ENCODE results near the gene SHANK3. TPM values are rescaled to one million over a fixed set of nuclear protein-coding genes. Genes with fewer than 3 reads are reported as not detected.

Gene SHANK3
- total RNA-seq, 2 donors from 2014 or later = 8.2 to 12.3 TPM

DNA sequence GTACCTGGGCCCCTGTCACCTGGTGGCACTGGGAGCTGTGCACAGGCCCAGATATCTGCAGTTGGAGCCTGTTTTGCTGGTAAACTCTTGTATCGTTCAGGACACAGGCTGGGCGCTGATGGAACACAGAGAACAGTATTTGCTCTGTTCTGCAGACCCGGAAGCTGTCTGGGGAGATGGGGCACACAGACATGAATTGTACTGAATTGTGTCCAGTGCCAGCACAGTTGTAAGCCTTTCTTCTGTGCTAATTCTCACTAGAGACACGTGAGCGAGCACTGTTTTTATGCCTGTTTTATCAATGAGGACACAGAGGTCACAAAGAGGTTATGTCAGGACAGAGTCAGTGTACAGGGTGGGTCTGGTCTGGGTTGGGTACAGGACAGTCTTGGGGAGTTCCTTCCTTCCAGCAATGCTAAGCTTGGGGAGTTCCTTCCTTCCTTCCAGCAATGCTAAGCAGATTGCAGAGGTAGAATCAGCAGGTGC, 41.0 kb downstream of the SHANK3 start:
- H3K27me3 ChIP-seq = no peaks in the 10 kb centered on the region
- no peaks in the 10 kb centered on the region for H3K9me3 ChIP-seq
- no peak overlapping the region for H3K4me3 ChIP-seq
- no peak for DNase-seq (ENCODE audit: low spot score)
- H3K4me1 ChIP-seq = peaks cover 0 to 24% of the 10 kb centered on the region in 2 donors
- no peak overlapping the region for H3K27ac ChIP-seq
- TF ChIP-seq, protein P1, sequence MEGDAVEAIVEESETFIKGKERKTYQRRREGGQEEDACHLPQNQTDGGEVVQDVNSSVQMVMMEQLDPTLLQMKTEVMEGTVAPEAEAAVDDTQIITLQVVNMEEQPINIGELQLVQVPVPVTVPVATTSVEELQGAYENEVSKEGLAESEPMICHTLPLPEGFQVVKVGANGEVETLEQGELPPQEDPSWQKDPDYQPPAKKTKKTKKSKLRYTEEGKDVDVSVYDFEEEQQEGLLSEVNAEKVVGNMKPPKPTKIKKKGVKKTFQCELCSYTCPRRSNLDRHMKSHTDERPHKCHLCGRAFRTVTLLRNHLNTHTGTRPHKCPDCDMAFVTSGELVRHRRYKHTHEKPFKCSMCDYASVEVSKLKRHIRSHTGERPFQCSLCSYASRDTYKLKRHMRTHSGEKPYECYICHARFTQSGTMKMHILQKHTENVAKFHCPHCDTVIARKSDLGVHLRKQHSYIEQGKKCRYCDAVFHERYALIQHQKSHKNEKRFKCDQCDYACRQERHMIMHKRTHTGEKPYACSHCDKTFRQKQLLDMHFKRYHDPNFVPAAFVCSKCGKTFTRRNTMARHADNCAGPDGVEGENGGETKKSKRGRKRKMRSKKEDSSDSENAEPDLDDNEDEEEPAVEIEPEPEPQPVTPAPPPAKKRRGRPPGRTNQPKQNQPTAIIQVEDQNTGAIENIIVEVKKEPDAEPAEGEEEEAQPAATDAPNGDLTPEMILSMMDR (IDR thresholded peaks at IDR 0.05) = no peak
- H3K36me3 ChIP-seq = peaks cover 5% of the 10 kb centered on the region

DNA sequence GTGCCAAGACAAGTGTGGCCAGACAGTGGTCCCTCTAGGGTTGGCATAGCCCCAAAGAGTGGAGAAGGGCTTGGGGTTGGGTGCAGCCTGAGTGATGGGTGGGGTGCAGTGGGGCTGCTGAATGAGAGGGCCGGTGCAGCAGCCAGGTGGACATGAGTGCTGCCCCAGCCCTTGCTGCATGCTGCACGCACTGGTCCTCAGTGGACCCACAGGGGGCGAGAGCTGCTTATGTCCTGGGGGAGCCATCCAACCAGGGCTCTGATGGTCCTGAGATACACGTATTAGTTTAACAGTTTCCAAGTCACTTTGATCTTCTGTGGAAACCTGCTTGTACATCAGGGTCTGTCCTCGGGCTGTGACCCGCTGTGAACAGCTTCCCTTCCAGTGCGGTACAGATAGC, 41.5 kb downstream of the SHANK3 start:
- DNase-seq (ENCODE audit: low spot score) = no peak
- no peak overlapping the region for H3K27ac ChIP-seq
- H3K4me3 ChIP-seq = no peak overlapping the region
- TF ChIP-seq, protein P1 (IDR thresholded peaks at IDR 0.05) = no peak
- H3K27me3 ChIP-seq = no peaks in the 10 kb centered on the region
- peaks cover 5% of the 10 kb centered on the region for H3K36me3 ChIP-seq
- peaks cover 0 to 24% of the 10 kb centered on the region in 2 donors for H3K4me1 ChIP-seq
- no peaks in the 10 kb centered on the region for H3K9me3 ChIP-seq

DNA sequence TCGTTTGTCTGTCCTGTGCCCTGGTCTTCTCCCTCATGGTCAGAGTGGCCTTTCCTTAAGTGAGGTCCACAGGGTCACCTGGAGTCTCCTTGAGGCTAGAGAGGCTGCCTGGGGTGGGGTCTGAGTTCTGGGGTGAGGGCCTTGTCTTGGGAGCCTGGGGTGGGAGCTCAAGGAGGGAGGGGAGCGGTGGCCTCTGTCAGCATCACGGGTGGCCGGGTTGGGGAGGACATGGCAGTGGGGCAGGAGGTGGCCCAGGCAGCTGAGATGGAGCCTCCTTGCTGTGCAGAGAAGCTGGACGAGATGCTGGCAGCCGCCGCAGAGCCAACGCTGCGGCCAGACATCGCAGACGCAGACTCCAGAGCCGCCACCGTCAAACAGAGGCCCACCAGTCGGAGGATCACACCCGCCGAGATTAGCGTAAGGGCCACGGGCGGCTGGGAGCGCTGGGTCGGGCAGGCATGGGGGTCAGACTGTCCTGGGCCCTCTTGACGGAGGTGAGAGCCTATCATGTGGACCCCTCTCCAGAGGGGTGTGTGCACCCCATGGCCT, 42.1 kb downstream of the SHANK3 start:
- H3K4me3 ChIP-seq = no peak overlapping the region
- no peak for DNase-seq (ENCODE audit: low spot score)

DNA sequence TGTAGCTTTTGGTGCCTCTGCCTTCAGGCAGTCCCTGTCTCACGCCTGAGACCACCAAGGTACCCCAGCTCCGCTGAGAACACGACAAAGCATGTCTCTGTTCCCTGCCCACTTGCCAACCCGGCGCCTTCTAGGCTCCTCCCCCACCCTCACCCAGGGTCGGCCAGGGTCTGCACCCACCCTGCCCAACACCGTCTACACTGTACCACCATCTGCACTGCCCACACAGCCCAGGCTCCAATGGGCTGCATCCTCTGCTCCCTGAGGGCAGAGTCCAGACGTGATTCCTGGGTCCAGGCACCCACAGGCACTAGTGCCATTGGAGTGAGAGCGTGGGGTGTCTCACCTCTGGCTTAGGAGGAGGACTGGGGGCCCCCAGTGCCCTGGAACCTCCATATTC, 42.6 kb downstream of the SHANK3 start:
- TF ChIP-seq, protein P1 (IDR thresholded peaks at IDR 0.05) = no peak
- Histone ChIP-seq H3K36me3 (peaks cover 5% of the 10 kb centered on the region), H3K9me3 (no peaks in the 10 kb centered on the region), H3K4me1 (peaks cover 0 to 28% of the 10 kb centered on the region in 2 donors), H3K27ac (no peak overlapping the region), H3K27me3 (no peaks in the 10 kb centered on the region), H3K4me3 (no peak overlapping the region)
- DNase-seq (ENCODE audit: low spot score) = no peak

More for the DNA sequence above, 42.1 kb downstream of the SHANK3 start:
- no peaks in the 10 kb centered on the region for H3K9me3 ChIP-seq
- peaks cover 0 to 24% of the 10 kb centered on the region in 2 donors for H3K4me1 ChIP-seq
- TF ChIP-seq, protein P1 (IDR thresholded peaks at IDR 0.05) = no peak
- peaks cover 5% of the 10 kb centered on the region for H3K36me3 ChIP-seq
- no peak overlapping the region for H3K27ac ChIP-seq
- H3K27me3 ChIP-seq = no peaks in the 10 kb centered on the region

DNA sequence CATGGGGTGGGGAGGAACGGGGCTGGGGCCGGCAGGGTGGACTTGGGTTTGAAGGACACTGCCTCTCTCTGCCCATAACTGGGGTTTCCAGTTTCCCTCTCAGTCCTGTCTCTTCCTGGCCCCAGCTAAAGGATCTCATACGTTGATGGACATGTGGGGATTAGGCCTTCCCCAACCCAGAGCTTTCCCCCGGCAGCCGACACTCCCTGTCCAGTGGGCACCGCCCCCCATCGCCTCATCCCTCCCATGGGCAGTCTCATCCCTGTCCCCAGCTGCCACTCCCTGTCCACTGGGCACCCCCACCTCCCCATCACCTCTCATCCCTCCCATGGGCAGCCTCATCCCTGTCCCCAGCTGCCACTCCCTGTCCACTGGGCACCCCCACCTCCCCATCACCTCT, 43.2 kb downstream of the SHANK3 start:
- Histone ChIP-seq H3K36me3 (peaks cover 5% of the 10 kb centered on the region), H3K4me3 (no peak overlapping the region), H3K27me3 (no peaks in the 10 kb centered on the region), H3K27ac (no peak overlapping the region), H3K9me3 (no peaks in the 10 kb centered on the region), H3K4me1 (peaks cover 0 to 29% of the 10 kb centered on the region in 2 donors)
- DNase-seq (ENCODE audit: low spot score) = no peak
- TF ChIP-seq, protein P1 (IDR thresholded peaks at IDR 0.05) = no peak
